Activated CD4-positive, CD25-positive, alpha-beta regulatory T cell (primary cell): ENCODE data around the gene DCAF4L1.

Experiments
- DNase-seq, 4 experiments: peaks; one replicate each; lab custom pipeline; 2025; lab: John Stamatoyannopoulos, UW

DCAF4L1 gene, protein sequence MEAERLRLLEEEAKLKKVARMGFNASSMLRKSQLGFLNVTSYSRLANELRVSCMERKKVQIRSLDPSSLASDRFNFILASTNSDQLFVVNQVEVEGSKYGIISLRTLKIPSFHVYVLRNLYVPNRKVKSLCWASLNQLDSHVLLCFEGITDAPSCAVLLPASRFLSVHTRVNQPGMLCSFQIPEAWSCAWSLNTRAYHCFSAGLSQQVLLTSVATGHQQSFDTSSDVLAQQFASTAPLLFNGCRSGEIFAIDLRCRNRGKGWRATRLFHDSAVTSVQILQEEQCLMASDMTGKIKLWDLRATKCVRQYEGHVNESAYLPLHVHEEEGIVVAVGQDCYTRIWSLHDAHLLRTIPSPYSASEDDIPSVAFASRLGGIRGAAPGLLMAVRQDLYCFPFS

DNA sequence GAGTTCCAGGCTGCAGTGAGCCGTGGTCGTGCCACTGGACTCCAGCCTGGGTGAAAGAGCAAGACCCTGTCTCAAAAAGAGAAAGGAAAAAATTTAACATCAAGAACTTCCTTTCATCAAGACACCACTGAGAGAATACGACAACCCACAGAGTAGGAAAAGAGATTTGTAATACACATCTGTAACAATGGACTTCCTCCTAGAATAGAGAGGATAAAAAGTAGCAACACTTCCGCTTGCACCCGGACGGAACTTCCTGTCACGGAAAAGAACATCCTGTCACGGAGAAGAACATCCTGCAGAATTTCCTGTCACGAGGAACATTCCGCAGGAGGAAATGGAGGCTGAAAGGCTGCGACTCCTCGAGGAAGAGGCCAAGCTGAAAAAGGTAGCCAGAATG is at the start of gene DCAF4L1:
DCAF4L1 (plus strand) TSS at position 301 of the 400 bp plus-strand sequence; CDS start at position 338, 37 bp downstream.
- no peak for DNase-seq

DNA sequence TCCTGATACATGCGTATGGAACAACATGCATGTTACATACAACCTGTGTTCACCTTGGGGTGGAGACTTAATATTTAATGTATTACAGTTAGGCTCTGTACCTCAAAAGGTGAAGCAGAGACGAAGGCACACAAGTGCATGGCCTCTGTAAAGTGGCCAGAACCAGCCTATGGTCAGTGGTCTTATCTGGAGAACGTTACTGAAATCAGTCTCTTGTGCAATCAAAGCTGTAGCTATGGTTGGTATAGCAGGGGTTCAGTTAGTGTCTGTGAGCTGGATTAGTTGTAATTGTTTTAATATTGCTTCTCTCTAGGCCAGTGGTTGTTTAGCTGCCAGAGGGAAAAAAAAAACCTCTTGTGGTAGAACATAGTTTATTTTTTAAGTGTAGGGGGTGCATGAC is 48.6 kb upstream of the DCAF4L1 start:
- DNase-seq: no peak

GRCh38 chr4:41933997-41934503 is 47.5 kb upstream of the DCAF4L1 start:
- DNase-seq: no peak

DNA sequence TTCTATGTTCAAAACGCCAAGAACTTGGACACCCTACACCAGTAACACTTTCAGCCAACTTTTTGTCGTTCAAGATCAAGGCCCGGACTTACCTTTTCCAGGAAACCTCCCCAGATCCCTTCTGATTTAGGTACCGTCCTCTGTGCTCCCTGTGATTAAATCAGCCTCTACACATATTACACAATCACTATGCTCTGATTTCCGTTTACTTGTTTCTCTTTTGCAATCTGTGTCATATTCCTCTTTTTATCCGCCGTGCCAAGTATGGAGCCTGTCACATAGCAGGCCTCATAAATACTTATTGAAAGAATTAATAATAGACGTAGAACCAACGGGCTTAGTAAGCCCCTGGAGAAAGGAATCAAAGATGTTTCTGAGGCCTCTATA is 47.0 kb upstream of the DCAF4L1 start:
- DNase-seq: no peak

- DNase-seq: peak; percentile 56 to 65 (median 60)
These were observed 46.5 kb upstream of the DCAF4L1 start, which contains the start of gene TMEM33 for GRCh38 chr4:41934901-41935651. Gene TMEM33, plus strand, starts transcription at chr4:41935429. Its CDS starts 56 bp downstream, at chr4:41935485.

DNA sequence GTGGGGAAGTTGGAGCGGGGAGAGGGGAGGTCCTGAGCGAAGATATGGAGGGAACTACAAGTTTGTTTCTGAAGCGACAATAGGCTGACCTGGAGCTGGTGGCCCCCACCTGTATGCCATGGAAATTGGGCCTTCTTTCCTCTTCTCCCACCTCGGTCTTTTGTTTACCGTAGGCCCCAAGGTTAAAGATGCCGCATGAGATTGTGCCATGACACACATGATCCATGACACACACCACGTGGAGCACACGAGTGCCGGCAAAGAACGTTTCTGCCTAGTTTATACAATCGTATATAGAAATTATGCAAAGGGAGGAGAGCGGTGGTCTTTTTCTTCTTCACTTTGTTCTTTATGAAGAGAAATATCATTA is 45.9 kb upstream of the DCAF4L1 start:
- DNase-seq: no peak

DNA sequence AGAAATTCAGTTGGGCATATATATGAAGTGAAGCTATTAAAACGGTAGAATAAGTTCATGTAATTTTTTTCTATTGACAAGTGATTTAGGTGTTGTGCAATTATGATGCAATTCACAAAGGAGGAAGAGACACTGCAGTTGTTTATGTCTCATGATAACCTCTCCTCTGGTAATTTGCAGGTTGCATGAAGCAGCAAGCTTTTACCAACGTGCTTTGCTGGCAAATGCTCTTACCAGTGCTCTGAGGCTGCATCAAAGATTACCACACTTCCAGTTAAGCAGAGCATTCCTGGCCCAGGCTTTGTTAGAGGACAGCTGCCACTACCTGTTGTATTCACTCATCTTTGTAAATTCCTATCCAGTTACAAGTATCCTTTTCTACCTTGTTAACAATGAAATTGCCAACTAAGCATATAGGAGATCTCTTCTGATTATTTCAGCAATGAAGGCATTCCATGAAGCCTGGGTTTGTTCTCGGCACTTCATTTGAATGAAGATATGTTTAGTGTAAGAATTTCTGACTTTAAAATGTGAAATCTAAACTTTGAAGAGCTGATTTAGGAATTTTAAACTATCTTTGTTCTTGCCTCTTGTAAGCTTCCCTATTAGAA is 42.4 kb upstream of the DCAF4L1 start:
- DNase-seq: no peak

GRCh38 chr4:41940834-41941233 is 40.7 kb upstream of the DCAF4L1 start:
- no peak for DNase-seq

DNA sequence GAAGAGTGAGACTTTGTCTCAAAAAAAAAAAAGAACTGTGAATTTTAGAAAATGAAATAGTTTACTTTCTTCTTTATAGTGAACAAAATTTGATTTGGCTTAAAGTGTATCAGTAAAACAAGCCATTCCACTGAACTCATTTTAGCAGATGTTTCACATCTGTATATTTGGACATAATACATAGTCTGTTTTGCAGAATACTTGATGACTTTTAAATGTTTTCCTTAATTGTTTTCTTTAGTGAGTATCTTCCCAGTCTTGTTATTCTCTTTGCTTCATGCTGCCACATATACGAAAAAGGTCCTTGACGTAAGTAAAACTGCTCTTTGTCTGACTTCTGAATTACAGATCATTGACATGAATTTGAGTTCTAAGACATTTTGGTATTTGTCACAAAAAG is 38.0 kb upstream of the DCAF4L1 start:
- DNase-seq: no peak

DNA sequence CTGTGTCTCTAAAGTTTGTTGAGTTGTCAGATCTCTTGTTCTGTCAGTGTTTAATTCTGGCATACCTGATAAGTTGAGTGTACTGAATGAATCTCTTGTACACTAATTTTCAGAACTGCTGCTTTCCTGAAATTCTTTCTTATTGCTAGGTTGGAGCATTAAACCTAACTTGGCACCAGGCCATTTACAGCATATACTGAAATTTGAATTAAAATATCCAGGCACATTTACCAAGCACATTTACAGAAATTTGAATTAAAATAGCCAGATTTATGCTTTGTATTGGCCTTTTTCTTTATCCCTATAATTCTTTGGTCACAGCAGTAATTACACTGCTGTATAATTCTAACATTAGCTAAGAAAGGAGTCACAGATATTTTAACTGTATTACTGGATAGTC is 37.5 kb upstream of the DCAF4L1 start:
- no peak for DNase-seq

DNA sequence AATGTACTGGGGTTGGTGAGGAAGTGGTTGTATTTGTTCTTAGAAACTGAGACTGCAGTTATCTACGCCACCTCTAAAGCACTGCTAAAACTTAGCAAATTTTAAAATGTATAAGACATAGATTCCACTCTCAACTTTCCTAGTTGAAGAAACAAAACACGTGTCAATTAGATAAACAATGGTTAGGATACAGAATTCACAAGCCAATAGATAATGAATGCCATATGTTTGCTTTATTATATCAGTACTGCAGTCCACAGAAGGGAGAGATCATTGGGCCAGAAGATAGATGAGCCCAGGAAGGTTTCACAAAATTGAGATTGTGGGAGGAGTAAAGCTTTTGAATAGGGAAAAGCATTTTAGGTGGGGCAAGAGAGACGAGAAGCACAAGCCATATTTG is 32.0 kb upstream of the DCAF4L1 start:
- DNase-seq: no peak

- no peak for DNase-seq
These were observed 23.9 kb upstream of the DCAF4L1 start for GRCh38 chr4:41957634-41958033.

GRCh38 chr4:41963105-41963504 is 18.5 kb upstream of the DCAF4L1 start:
- no peak for DNase-seq

DNA sequence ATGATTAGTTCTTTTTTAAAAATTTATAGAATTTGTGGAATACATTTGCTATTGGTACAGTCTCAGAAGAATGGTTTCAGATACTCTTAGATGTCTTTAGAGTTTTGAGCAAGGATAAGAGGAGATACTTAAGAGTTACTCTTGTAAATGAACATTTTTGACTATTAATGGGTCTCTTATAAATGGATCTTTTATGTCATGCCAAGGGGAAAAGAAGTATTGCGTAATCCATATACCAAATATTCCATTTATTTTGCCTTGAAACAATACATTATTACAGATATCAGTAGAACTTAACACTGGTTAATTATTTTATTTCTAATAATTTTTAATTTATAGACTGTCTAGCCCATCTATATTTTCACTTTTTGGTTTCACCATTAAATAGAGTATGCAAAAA is 17.2 kb upstream of the DCAF4L1 start:
- no peak for DNase-seq

- no peak for DNase-seq
These were observed 14.2 kb upstream of the DCAF4L1 start for GRCh38 chr4:41967392-41967791.

- DNase-seq: no peak
These were observed 11.9 kb upstream of the DCAF4L1 start for GRCh38 chr4:41969671-41970070.

GRCh38 chr4:41975341-41975740 is 6.2 kb upstream of the DCAF4L1 start:
- no peak for DNase-seq

DNA sequence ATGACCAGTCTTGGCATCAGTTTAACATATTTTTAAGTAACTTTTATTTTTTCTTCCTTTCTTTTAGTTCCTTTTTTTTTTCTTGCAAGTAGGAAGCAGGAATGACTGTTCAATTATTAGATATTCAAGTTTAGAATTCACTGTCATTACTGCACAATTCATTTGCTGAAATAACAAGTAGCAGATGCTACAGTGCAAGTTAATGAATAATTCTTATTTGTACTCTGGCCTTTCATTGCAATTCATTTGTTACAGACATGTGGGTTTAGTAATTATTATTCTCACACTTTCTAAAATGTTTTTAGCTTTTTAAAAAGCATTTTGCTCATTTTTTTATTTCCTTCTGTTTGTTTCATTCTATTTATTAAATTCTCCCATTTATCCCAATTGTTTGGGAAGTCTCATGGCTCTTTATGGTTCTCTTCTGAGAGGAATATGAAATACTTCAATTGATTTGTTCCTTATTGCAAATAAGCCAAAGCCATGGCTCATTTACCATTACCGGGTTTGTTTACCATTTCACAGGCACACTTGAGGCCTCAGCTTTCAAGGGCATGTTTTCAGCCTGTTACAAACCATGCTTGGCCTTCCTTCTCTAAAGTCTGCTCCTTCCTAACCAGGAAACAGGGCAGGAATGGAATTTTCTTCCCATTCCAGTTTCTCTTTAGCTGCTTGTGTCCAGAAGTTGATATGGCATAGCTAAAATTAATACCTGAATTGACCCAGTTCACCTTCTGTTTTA is 4.6 kb upstream of the DCAF4L1 start:
- no peak for DNase-seq

GRCh38 chr4:41977709-41978108 is 3.8 kb upstream of the DCAF4L1 start:
- no peak for DNase-seq

- DNase-seq: no peak
These were observed 1.2 kb downstream of the DCAF4L1 start for GRCh38 chr4:41982716-41983115.

DNA sequence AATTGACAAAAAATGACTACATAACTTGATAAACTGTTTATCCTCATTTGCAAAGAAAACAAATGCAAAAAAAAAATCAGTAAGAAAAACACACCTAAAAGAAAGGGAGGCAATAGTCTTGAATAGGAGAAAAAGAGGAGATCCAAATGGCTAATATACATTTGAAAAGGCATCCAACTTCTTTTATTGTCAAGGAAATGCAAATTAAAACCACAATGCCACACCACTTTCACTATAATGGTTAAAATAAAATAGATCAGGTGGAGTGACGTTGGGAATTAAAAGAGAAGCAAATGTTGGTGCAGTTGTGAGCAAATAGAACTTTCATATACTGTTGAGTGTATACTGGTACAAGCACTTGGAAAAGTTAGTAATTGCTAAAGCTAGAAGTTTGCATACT is 3.6 kb downstream of the DCAF4L1 start:
- no peak for DNase-seq

DNA sequence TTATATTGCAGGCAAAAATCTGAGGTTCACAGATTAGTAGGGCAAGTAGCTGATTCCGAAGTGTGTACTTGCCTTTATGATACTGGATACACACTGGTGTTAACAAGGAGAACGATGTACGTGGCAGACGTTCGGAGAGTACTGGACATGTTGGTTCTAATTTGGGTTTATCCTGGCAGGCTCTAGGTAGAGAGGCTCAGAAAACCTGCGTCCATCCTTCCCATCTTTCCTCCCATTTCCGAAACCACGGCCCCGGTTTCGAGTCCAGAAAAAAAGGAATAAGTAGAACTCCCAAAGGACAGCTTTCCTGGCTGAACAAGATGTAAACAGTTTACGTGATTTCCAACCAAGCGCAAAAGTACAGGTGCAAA is 8.4 kb downstream of the DCAF4L1 start:
- no peak for DNase-seq
